ENCODE measurements around the gene CDKN2D.
"Not testable (repeated sequence)": the region's sequence is repeated elsewhere in the genome, so short reads cannot be mapped to it uniquely, and the experiment has no call there.

Gene CDKN2D

DNA sequence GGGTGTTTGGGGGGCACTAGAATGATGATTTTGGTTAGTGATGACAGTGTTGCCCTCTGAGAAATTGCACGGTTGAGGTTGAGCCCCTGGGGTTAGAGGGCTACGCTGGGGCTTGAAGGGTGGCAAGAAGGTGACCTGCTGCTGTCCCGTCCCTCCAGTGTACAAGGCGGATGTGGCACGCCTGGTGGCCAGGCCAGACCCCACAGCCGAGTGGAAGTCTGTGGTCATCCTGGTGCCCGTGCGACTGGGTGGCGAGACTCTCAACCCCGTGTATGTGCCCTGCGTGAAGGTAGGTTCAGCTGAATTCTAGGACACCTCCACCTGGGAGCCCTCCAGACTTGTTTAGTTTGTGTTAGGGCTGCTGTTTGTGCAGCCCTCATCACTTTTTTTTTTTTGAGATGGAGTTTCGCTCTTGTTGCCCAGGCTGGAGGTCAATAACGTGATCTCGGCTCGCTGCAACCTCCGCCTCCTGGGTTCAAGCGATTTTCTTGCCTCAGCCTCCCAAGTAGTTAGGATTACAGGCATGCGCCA lies 20.0 kb downstream of the CDKN2D start:
- no peaks in the 10 kb centered on the region for H3K27me3 ChIP-seq (ENCODE audit: control insufficient read depth in 1 of 2, insufficient read depth in 2 of 2, low read length in 2 of 2)
- peaks cover 47% of the 10 kb centered on the region for H3K36me3 ChIP-seq (ENCODE audit: insufficient read depth, low read length)
- no peak overlapping the region for H3K4me3 ChIP-seq (ENCODE audit: low read depth in 1 of 2, low read length in 2 of 2)

DNA sequence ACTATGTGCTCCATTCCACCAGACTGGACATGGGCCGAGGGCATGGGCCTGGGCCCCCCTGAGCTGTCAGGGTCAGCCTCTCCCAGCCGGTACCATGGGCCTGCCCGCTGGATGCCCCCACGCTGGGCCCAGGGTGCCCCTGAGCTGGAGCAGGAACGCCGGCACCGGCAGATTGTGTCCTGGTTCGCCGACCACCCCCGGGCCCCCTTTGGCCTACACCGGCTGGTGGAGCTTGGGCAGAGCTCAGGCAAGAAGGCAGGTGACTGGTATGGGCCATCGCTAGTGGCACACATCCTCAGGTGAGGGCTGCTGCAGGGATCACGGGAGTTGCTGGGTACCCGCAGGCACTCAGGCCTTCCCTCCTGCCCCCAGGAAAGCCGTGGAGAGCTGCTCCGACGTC lies 22.0 kb downstream of the CDKN2D start:
- Histone ChIP-seq H3K4me1 (ENCODE audit: insufficient read depth, low read length) (peaks cover 16% of the 10 kb centered on the region), H3K9me3 (ENCODE audit: low read length) (no peaks in the 10 kb centered on the region), H3K27ac (ENCODE audit: low read depth, low read length) (no peak overlapping the region), H3K9ac (ENCODE audit: low read length) (no peak overlapping the region), H3K36me3 (ENCODE audit: insufficient read depth, low read length) (peaks cover 28% of the 10 kb centered on the region), H3K27me3 (ENCODE audit: control insufficient read depth in 1 of 2, insufficient read depth in 2 of 2, low read length in 2 of 2) (no peaks in the 10 kb centered on the region), H3K4me3 (ENCODE audit: low read depth in 1 of 2, low read length in 2 of 2) (no peak overlapping the region)

More for the DNA sequence above, 20.0 kb downstream of the CDKN2D start:
- Histone ChIP-seq H3K27ac (ENCODE audit: low read depth, low read length) (no peak overlapping the region), H3K9me3 (ENCODE audit: low read length) (no peaks in the 10 kb centered on the region), H3K4me1 (ENCODE audit: insufficient read depth, low read length) (peaks cover 11% of the 10 kb centered on the region), H3K9ac (ENCODE audit: low read length) (no peak overlapping the region)

DNA sequence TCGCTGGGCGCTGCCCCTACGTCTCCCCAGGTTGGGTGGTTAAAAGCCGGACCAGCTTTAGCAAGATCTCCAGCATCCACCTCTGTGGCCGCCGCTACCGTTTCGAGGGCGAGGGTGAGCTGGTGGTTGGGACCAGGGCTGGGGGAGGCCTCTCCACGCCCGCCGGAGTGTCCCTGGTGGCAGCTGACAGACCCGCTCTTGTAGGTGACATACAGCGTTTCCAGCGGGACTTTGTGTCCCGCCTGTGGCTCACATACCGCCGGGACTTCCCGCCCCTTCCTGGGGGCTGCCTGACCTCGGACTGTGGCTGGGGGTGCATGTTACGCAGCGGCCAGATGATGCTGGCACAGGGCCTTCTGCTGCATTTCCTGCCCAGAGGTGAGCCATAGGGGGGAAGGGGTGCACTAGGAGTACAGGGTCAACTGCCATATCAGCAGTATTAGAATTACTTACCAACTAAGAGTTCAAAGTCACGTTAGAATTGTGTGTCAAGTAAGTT lies 24.0 kb downstream of the CDKN2D start:
- peak overlapping the region; percentile 83 to 97 for H3K4me3 ChIP-seq (ENCODE audit: low read depth in 1 of 2, low read length in 2 of 2)

DNA sequence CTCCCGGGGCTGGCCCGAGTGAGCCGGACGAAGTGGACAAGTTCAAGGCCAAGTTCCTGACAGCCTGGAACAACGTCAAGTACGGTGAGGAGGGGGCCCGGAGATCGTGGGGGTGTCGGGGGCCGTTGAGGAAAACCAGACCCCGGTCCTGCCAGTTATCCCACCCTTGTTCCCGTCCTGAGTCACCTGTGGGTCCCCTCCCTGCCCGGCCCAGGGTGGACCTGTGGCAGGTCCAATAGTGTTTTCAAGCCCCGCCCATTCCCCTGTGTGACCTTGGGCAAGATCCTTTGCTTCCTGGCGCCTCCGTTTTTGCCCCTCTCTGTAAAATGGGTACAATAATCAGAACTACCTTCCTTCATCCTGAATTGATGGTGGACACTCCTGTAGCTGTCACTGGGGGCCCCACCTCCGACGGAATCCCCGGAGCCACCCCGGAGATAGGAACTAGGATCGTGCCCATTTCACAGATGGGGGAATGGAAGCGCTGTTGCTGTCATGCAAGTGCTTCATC lies 24.5 kb downstream of the CDKN2D start:
- no peaks in the 10 kb centered on the region for H3K9me3 ChIP-seq (ENCODE audit: low read length)

More for the DNA sequence above, 24.0 kb downstream of the CDKN2D start:
- Histone ChIP-seq H3K9ac (ENCODE audit: low read length) (peak overlapping the region; percentile 50), H3K4me1 (ENCODE audit: insufficient read depth, low read length) (peaks cover 16% of the 10 kb centered on the region), H3K9me3 (ENCODE audit: low read length) (no peaks in the 10 kb centered on the region), H3K36me3 (ENCODE audit: insufficient read depth, low read length) (peaks cover 19% of the 10 kb centered on the region), H3K27ac (ENCODE audit: low read depth, low read length) (peak overlapping the region; percentile 90), H3K27me3 (ENCODE audit: control insufficient read depth in 1 of 2, insufficient read depth in 2 of 2, low read length in 2 of 2) (no peaks in the 10 kb centered on the region)

DNA sequence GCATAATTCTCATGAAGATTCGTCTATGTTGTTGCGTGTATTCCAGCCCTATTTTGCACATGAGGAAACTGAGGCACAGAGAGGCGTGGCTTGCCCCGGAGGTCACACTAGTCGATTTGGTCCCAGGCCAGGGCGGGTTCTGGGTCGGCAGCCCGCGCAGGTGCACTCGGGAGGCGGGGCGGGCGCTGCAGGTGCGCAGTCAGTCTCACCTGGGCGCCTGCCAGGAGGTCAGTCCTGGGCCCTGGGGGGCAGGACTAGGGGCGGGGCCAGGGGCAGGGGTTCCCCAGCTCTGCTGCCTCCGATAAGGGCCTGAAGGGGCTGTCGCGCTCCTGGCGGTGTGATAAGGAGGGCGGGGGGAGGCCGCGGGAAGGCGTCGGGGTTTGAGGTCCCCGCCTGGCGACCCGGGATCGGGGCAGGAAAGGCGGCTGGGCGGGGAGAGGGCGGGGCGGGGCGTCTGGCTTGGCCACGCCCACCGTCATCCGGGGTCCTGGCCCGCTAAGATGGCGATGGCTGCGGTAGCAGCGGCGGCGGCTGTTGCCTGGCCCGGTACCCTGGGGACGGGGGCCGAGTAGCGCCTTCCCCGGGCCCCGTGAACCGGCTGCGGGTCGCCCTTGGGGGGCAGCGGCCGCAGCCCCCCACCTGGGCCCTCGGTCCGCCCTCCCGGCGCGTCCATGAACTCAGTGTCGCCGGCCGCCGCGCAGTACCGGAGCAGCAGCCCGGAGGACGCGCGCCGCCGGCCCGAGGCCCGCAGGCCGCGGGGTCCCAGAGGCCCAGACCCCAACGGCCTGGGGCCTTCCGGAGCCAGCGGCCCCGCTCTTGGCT lies 25.1 kb downstream of the CDKN2D start, which contains the start of gene ATG4D:
TSS of gene ATG4D (plus strand) at position 485 of the 822 bp plus-strand sequence. CDS start at position 672, 187 bp downstream.
- H3K9me3 ChIP-seq (ENCODE audit: low read length) = no peaks in the 10 kb centered on the region
- H3K9ac ChIP-seq (ENCODE audit: low read length) = peak within 1 kb of the TSS; percentile 50
- H3K36me3 ChIP-seq (ENCODE audit: insufficient read depth, low read length) = peaks cover 10% of the 10 kb centered on the region
- H3K27ac ChIP-seq (ENCODE audit: low read depth, low read length) = peak within 1 kb of the TSS; percentile 90
- H3K4me3 ChIP-seq (ENCODE audit: low read depth in 1 of 2, low read length in 2 of 2) = peak within 1 kb of the TSS; percentile 83 to 97
- H3K4me1 ChIP-seq (ENCODE audit: insufficient read depth, low read length) = peaks cover 16% of the 10 kb centered on the region
- no peaks in the 10 kb centered on the region for H3K27me3 ChIP-seq (ENCODE audit: control insufficient read depth in 1 of 2, insufficient read depth in 2 of 2, low read length in 2 of 2)

More for the DNA sequence above, 24.5 kb downstream of the CDKN2D start:
- Histone ChIP-seq H3K9ac (ENCODE audit: low read length) (peak overlapping the region; percentile 50), H3K36me3 (ENCODE audit: insufficient read depth, low read length) (peaks cover 15% of the 10 kb centered on the region), H3K27ac (ENCODE audit: low read depth, low read length) (peak overlapping the region; percentile 90), H3K4me3 (ENCODE audit: low read depth in 1 of 2, low read length in 2 of 2) (peak overlapping the region; percentile 83 to 97), H3K27me3 (ENCODE audit: control insufficient read depth in 1 of 2, insufficient read depth in 2 of 2, low read length in 2 of 2) (no peaks in the 10 kb centered on the region), H3K4me1 (ENCODE audit: insufficient read depth, low read length) (peaks cover 16% of the 10 kb centered on the region)

DNA sequence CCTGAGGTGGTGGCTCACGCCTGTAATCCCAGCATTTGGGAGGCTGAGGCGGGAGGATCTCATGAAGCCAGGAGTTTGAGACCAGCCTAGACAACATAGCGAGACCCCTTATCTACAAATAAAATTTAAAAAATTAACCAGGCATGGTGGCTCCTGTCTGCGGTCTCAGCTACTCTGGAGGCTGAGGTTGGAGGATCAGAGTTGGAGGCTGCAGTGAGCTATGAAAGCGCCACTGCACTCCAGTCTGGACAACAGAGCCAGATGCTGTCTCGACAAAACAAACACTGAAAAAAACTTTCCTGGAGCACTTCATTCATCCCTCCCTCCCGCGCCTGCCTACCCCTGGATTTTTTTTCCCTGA lies 25.7 kb downstream of the CDKN2D start:
- no peaks in the 10 kb centered on the region for H3K9me3 ChIP-seq (ENCODE audit: low read length)

DNA sequence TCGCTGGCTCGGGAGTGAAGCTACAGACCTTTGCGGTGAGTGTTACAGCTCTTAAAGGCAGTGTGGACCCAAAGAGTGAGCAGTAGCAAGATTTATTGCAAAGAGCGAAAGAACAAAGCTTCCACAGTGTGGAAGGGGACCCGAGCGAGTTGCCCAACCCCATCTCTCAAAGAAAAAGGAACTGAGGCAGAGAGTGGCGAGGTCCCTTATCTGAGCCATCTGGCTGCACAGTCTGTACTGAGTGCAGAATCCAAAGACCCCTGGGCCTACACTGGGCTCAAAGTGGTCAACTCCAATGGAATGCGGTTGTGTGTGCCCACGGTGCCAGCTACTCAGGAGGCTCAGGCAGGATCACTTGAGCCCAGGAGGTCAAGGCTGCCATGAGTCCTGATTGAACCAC lies 29.8 kb downstream of the CDKN2D start:
- H3K9me3 ChIP-seq (ENCODE audit: low read length); H3K4me3 ChIP-seq (ENCODE audit: low read depth in 1 of 2, low read length in 2 of 2); H3K27ac ChIP-seq (ENCODE audit: low read depth, low read length); H3K36me3 ChIP-seq (ENCODE audit: insufficient read depth, low read length); H3K9ac ChIP-seq (ENCODE audit: low read length); H3K27me3 ChIP-seq (ENCODE audit: control insufficient read depth in 1 of 2, insufficient read depth in 2 of 2, low read length in 2 of 2); H3K4me1 ChIP-seq (ENCODE audit: insufficient read depth, low read length): not testable (repeated sequence)

More for the DNA sequence above, 25.7 kb downstream of the CDKN2D start:
- peaks cover 16% of the 10 kb centered on the region for H3K4me1 ChIP-seq (ENCODE audit: insufficient read depth, low read length)
- peaks cover 4% of the 10 kb centered on the region for H3K36me3 ChIP-seq (ENCODE audit: insufficient read depth, low read length)
- H3K9ac ChIP-seq (ENCODE audit: low read length) = no peak overlapping the region
- H3K27ac ChIP-seq (ENCODE audit: low read depth, low read length) = no peak overlapping the region
- no peaks in the 10 kb centered on the region for H3K27me3 ChIP-seq (ENCODE audit: control insufficient read depth in 1 of 2, insufficient read depth in 2 of 2, low read length in 2 of 2)
- peak overlapping the region; percentile 83 to 97 for H3K4me3 ChIP-seq (ENCODE audit: low read depth in 1 of 2, low read length in 2 of 2)

DNA sequence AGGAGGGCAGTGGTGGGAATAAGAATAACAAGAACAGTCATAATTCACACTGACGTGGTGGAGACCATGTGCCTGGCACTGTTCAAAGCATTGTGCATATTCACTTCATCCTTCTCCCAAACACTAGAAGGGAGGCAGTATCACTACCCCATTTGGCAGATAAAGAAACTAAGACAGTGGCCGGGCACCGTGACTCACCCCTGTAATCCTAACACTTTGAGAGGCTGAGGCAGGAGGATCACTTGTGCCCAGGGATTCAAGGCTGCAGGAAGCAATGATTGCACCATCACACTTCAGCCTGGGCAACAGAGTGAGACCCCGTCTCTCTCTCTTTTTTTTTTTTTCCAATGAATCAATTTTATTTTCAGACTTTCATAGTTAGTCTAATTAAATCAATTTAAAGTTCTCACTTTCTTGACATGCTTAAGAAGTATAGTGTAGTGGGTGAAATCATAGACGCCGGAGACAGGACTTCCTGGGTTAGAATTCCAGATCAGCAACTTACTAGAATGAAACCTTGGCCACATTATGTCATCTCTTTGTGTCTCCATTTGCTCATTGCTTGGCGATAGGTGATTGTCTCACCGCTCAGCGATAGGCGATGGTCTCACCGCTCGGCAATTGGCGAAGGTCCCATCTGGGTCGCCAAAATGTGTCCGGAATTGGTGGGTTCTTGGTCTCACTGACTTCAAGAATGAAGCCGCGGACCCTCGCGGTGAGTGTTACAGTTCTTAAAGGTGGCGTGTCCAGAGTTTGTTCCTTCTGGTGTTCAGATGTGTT lies 30.4 kb downstream of the CDKN2D start:
- Histone ChIP-seq H3K27me3 (ENCODE audit: control insufficient read depth in 1 of 2, insufficient read depth in 2 of 2, low read length in 2 of 2) (no peaks in the 10 kb centered on the region), H3K4me1 (ENCODE audit: insufficient read depth, low read length) (peaks cover 5% of the 10 kb centered on the region), H3K4me3 (ENCODE audit: low read depth in 1 of 2, low read length in 2 of 2) (no peak overlapping the region), H3K36me3 (ENCODE audit: insufficient read depth, low read length) (no peaks in the 10 kb centered on the region), H3K9me3 (ENCODE audit: low read length) (no peaks in the 10 kb centered on the region), H3K27ac (ENCODE audit: low read depth, low read length) (no peak overlapping the region), H3K9ac (ENCODE audit: low read length) (no peak overlapping the region)

DNA sequence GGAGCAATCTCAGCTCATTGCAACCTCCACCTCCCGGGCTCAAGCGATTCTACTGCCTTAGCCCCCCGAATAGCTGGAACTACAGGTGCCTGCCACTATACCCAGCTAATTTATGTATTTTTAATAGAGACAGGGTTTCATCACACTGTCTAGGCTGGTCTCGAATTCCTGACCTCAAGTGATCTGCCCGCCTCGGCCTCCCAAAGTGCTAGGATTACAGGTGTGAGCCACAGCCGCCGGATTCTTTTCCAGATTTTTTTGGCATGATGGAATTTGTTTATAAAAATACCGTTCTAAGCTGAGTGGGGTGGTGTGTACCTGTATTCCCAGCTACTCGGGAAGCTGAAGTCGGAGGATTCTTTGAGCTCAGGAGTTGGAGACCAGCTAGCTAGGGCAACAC lies 31.1 kb downstream of the CDKN2D start:
- H3K4me3 ChIP-seq (ENCODE audit: low read depth in 1 of 2, low read length in 2 of 2) = no peak overlapping the region
- no peak overlapping the region for H3K27ac ChIP-seq (ENCODE audit: low read depth, low read length)
- H3K9me3 ChIP-seq (ENCODE audit: low read length) = no peaks in the 10 kb centered on the region
- no peaks in the 10 kb centered on the region for H3K36me3 ChIP-seq (ENCODE audit: insufficient read depth, low read length)
- H3K9ac ChIP-seq (ENCODE audit: low read length) = no peak overlapping the region
- no peaks in the 10 kb centered on the region for H3K4me1 ChIP-seq (ENCODE audit: insufficient read depth, low read length)
- H3K27me3 ChIP-seq (ENCODE audit: control insufficient read depth in 1 of 2, insufficient read depth in 2 of 2, low read length in 2 of 2) = no peaks in the 10 kb centered on the region

DNA sequence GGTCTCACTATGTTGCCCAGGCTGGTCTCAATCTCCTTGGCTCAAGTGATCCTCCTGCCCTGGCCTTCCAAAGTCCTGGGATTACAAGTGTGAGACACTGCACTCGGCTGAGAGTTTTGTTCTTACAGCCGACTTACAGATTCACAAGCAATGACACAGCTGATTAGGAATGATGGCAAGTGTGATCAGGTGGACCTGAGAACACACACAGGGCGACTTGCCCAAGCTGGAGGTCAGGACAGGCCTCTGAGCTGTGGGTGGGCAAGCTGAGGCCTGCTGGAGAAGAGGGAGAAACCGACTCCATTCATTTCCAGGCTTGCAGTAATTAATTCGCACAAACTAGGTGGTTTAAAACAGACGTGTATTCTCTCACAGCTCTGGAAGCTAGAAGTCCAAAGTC lies 33.2 kb downstream of the CDKN2D start:
- Histone ChIP-seq H3K4me1 (ENCODE audit: insufficient read depth, low read length) (no peaks in the 10 kb centered on the region), H3K9me3 (ENCODE audit: low read length) (no peaks in the 10 kb centered on the region), H3K9ac (ENCODE audit: low read length) (no peak overlapping the region), H3K36me3 (ENCODE audit: insufficient read depth, low read length) (no peaks in the 10 kb centered on the region), H3K4me3 (ENCODE audit: low read depth in 1 of 2, low read length in 2 of 2) (no peak overlapping the region), H3K27me3 (ENCODE audit: control insufficient read depth in 1 of 2, insufficient read depth in 2 of 2, low read length in 2 of 2) (no peaks in the 10 kb centered on the region), H3K27ac (ENCODE audit: low read depth, low read length) (no peak overlapping the region)
